GM21447 (cell line): ENCODE measurements around the gene EYS.
"Not testable (repeated sequence)": the region's sequence is repeated elsewhere in the genome, so short reads cannot be mapped to it uniquely, and the experiment has no call there.

Source experiments
- ATAC-seq: cut with Tn5 transposase; IDR thresholded peaks from one replicate; pipeline ENCODE4 v1.9.1; 2021; ENCODE audit not compliant: unreplicated experiment

EYS gene

DNA sequence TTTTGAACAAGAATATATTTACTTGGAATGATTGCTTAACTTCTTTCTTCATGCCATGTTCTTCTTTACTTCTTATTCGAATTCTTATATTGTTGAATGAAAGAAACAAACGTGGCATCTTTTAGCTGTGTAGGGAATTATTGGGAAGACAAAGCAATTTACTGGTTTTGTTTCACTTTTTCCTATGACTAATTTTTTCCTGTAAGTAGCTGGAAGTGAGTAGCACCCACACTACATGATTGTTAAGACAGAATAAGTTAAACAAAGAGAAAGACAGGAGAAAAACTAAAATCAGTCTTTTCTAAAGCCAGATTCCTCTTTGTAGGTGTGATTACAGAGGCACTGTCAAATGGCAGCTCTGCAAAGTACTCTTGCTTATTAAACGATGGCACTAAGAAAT is 593.4 kb downstream of the EYS start:
- no peak for ATAC-seq

DNA sequence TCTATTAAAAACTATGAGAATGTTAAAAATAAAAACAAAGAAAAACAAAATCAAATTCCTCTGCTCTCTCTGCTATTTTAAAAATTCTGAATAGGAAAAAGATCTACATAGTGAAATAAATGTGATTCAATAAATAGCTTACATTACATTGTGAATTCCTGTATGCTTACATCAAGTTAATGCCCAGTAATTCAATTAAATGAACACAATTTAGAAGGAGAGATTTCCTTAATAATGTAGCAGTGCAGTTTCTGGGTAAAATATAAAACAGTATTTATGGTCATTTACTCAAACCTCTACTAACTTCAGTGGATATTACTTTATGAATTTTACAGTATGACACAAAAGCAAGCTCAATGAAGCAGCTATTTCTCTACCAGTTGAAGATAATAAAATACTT is 594.6 kb downstream of the EYS start:
- no peak for ATAC-seq

DNA sequence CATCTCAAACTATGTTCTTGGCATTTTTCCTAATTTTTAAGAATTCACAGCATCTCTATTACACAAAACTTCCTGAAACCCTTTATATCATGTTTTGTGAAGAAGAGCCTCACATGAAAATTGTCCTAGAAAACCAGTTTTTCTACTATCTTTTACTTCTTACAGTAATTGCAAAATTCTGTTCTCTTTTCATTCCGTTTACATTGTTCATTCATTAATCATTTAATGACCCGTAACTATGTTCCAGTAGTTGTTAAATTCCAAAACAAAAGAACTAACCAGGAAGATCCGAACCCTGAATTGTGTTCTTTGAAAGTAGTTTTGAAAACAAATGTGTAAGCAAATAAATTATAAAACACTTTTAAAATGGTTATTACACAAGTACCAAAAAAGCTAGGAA is 597.0 kb downstream of the EYS start:
- no peak for ATAC-seq

DNA sequence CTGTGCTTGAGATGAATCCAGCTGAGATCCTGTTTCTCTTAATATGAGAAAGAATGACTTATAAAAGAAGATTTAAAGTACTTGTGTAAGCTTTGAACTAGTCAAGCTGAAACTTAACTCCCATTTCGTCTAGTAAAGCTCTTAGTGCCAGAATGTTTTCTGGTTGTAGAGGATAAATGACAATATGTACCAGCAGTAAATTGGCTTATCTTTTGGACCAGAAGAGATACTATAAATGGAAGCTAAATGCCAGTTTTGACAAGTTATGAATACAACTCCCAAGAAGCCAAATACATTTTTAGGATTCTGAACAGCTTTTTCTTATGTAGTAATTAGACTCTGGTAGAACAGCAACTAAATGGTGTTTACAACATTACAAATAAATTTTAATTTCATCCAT is 608.7 kb downstream of the EYS start:
- no peak for ATAC-seq

DNA sequence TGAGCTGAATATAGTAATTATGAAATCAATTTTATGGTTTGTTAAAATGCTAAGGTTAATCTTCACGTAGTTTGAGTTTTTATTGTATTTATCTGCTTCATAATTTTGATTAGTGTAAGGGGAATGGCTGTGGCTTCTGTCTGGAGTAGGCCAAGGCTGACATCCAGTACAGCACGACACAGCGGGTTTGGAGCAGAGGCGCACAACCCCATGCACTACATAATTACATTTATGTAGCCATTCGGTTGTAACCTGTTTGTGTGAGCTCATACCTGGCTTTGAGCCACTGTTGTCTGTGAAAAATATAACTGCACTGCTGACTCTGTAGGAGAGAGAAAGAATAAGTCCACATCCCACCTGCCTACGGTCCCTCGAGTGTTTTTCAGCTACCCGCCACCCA is 615.5 kb downstream of the EYS start:
- no peak for ATAC-seq

DNA sequence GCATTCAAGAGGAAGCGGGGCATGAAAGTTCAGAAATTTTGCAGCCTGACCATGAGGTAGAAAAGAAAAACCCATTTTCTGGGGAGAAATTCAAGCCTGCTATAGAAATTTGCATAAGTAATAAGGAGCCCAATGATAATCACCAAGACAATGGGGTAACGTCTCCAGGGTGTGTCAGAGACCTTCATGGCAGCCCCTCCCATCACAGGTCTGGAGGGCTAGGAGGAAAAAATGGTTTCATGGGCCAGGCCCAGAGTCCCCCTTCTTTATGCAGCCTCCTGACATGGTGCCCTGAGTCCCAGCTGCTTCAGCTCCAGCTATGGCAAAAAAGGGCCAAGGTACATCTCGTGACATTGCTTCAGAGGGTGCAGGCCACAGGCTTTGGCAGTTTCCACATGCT is 618.5 kb downstream of the EYS start:
- ATAC-seq: no peak

DNA sequence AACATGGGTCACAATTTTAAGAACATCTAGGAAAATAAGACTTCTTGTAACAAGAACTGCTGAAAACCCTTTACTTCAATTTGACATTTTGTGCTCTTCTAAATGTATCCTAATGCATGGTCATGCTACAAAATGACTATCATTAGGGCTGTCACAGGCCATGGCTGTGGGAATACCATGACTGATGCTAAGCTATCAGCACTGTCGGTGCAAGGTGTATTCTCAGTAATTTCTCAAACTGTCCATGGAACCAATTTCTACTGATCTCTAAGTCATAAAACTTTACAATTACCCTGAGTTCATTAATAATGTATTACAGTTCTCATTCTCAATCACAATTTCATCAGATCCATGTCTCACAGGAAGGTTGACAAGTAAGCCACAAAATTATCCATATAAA is 625.3 kb downstream of the EYS start:
- ATAC-seq: no peak

DNA sequence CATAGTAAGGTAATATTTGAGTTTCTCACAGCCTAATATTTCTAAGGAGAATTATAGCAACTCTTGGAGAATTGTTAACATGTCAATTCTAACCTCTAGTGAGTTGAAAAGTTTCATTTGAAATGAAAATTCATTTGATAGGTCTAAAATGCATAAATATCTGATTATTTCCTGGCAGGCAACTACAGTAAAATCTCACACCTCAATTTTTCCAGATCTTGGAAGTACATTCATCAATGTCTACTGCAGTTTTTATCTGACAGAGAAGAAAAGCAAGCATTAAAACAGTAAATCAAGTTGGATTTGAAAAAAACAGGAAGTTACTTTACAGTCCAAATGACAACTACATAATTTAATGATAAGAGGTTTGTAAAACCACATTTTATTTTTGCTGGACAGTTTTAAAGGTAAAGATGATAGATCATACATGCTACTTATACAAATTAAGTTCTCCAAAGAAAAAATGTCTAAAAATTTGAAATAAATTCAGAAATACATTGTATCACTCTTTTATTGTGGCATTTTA is 631.3 kb downstream of the EYS start:
- no peak for ATAC-seq

DNA sequence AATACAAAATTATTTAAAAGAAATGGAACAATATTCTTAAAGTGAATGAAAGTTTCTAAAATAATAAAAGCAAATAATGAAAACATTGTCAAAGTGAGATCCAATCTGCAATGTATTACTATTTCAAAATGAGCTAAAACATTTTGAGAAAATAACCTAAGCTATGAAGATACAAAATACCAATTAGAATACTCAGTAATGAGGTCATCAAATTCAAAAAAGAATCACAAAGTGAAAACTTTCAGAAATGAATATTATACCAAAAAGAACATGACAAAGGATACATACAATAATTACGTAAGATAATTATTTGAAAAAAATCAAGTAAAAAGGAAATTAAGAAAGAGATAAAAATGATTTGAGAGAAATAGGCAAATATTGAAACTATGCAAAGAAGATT is 634.5 kb downstream of the EYS start:
- ATAC-seq: no peak

DNA sequence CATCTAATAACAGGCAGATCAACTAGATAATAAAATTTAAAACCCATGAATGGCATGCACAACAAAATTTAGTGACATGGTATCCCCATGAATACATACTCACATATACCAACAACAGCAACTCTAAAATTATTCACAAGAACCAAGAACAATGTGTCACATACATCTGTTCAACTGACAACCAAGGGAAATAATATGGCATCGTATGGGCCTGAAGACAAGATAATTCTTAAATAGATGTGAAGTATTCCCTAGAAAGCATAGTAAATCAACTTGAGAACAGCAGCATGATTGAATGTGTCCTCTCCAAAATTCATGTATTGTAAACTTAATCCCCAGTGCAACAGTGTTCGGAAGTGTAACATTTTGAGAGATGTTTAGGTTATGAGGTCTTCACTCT is 635.5 kb downstream of the EYS start:
- ATAC-seq: no peak

DNA sequence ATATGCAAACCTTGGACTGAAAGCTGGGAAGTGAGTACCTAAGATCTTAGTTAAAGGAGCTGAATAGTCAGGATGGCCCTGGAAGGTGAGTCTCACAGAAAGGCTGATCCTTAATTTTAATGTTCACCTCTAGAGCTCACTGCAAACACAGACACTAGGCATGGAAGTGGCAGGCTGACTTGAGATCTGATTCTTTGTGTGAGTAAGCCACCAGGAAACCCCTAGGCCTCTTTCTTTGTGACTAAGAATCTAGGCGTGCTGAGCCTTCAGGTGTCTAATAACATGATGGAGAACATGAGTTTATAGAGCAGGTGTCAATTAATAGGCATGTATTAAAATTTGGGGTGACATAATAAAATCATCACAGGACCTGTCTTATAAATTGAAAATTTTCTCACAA is 642.2 kb downstream of the EYS start:
- no peak for ATAC-seq

DNA sequence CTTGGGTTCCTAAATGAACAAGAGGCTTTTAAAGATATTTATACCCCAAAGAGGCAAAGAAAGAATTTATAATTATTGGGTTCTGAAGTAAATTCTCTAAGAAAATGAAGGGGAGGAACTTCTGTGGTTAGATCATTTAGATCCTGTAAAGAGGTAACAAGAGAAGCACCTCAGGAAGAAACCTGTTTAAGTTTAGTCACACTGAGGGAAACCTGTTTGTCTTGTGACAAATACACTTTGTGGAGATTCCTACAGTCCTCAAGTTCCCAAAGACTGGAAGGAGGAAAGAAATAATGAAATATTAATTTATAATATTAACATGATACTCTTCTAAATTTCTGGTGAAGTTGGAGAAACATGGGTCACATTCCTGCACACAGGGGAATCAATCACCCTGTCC is 647.5 kb downstream of the EYS start:
- ATAC-seq: no peak

DNA sequence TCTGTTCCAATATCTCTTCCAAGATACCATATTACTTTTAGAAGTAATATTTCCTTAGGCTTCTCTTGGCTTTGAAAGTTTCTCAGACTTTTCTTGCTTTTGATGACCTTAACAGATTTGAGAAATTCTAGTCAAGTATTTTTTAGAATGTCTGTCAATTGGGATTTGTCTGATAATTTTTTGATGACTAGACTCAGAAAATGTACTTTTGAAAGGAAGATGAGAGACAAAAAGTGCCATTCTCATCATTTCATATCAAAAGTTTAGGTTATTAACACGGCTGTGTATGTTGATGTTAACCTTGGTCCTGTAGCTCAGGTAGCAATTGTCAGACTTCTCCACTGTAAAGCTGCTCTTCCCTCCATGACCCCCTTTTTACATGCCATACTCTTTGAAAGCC is 651.5 kb downstream of the EYS start:
- no peak for ATAC-seq

DNA sequence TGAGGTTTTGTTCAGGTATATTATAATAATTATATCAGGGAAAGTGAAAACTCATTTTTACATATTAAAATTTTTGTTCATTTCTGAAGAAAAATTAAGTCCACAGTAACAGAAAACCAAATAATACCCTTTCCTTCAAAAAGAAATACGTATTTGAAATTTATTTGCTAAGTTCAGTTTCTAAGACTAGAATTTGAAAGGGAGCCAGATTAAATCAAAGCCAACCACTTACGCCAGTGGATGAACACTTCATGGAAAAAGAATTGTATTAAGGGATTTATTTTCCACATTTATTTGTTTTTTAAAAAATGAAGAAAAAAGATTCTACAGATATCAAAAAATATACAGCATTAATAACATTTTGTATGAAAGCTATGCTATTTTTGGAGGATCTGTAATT is 654.4 kb downstream of the EYS start:
- ATAC-seq: no peak

DNA sequence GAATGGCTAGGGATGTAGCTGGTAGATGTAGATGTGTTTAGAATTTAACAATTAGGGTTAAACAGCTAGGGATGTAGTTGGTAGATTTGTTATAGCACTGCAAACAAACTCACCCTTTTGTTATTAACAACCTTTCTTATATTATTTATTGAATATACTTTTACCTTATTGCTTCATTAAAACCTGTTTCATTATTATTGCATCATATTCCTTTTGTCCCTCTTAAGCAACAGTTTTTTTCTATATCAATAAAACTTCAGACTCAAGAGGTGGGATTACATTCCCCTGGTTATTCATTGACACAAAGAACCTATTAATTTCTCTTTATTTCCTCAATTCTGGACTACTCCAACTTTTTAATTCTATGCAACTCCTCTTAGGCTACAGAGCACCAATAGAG is 661.2 kb downstream of the EYS start:
- no peak for ATAC-seq

DNA sequence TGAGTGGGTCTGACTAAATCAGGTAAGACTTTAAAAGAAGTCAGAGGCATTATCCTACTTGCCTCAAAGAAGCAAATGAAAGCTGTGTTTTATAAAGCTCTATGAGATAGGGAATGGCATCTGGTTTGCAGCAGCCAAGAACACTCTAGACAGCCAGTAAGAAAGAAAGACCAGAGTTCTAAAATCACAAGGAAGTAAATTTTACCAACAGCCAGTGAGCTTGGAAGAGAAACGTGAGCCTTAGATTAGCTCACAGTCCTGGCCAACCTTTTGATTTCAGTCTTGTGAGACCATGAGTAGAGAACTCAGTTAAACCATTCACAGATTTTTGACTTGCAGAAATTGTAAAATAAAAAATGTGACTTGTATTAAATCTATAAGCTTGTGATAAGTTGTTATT is 693.0 kb downstream of the EYS start:
- ATAC-seq: no peak

DNA sequence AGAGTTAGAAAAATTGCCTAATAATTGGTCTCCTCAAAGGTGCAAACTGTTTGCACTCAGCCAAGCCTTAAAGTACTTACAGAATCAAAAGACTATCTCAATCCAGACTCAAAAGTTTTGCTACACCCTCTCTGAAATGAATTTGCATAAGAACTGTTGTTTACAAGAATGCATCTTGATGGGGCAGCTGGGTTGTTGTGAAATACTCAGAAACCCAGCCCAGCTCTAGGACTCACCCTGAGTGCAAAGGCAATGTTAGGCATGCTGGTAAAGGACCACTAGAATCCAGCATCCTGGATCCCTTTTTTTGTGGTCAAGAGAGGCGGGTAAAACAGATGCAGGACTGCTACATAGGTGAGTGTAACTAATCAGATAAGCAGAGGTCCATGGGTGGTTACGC is 700.2 kb downstream of the EYS start:
- no peak for ATAC-seq

DNA sequence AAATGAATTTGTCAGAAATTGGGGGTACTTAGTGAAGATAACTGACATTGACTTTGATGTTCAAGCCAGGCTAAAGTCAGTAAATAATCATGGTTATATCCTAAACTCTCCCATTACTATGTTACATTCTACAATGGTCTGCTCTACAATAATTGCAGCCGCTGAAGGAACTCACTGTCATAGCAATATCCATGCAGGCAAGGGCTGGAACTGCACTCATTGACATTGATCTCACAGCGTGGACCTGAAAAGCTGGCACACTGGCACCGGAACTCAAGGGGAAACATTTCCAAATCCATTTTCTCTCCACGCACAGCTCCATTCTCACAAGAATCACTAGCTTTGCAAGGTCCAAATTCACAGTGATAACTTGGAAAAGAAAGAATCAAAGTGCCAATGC is 702.7 kb downstream of the EYS start:
- ATAC-seq: no peak

DNA sequence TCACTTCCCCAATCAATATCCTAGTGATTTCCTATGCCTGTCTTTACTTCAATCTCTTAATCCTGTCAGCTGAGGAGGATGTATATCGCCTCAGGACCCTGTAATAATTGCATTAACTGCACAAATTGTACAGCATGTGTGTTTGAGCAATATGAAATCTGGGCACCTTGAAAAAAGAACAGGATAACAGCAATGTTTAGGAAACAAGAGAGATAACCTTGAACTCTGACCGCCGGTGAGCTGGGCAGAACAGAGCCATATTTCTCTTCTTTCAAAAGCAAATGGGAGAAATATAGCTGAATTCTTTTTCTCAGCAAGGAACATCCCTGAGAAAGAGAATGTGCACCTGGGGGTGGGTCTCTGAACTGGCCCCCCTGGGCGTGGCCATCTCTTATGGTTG is 704.1 kb downstream of the EYS start:
- not testable (repeated sequence) for ATAC-seq

DNA sequence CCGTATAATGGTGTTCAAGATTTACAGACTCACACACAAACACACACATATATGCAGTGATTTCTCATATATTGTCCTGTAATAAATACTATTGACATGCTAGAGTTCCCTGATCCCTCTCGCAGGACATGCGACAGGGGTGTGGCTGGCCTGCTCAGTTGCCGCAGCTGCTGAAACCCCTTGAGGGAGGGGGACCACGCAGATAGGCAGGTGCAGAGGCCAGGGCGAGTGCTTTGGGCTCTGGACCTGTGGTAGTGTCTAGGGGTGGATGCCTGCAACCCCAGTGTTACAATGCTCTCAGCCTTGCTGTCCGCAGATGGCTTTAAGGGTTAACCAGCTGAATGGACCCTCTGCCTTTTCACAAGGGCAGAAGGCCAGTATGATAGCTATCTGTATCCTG is 706.2 kb downstream of the EYS start:
- ATAC-seq: no peak

DNA sequence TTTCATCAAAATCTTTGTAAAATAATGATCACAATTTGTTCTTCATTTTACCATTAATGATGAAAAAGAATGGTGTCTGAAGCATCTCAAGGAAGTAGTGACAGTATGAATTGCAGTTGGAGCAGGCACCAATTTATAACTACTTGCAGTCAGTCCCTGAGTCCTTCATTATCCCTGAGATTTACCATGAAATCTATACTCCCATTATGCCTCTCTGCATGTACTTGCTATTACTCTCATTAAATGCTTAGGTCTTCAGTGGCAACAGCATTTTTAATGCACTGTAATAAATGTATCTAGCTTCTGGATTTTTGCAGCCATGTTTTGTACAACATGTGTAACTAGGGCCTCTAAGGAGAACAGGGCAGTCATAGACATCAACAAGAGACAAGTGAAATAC is 708.8 kb downstream of the EYS start:
- ATAC-seq: no peak

DNA sequence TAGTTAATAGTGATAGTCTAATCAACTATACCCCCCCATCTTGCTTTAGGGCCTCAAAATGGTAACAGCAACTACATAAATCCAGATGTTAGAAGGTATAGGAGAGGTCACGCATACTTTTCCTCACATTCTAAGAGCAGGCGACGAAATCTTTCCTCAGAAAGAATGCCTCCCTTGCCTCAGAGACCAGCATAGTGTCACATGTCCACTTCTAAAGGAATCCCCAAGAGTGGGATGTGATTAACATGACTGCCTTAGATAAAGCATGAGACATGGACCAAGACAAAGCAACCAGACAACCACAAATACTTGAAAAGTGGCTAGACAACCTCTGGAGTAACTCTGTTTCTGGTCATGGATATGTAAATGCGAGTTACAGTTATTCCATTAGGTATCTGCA is 710.7 kb downstream of the EYS start:
- no peak for ATAC-seq

DNA sequence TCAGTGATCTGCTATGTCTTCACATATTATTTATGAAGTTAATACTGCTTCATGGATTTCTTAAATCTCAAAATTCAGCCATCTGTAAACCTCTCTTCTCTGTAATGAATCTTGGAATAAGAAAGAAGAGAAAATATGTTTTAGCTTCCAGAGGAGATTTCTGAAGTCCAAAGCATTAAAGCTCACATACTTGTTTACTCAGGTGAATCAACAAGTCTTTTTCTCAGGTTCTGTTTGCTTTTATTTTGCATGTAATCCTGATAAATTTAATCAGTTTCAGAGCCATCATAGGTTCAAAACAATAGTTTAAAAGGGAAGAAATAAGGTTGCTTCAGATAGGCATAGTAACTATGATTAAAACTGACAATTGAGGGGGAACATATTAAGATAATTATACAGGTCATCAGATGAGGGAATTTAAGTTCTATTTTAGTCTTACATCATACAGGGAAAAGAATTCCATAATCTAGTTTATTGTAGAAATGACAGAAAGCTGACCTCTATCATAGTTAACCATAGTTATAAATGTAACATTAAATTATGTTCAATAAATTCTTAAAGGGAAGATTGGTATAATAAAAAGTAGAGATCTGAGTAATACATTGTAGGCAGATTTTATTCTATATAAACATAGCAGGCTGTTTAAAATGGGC is 716.2 kb downstream of the EYS start:
- no peak for ATAC-seq

DNA sequence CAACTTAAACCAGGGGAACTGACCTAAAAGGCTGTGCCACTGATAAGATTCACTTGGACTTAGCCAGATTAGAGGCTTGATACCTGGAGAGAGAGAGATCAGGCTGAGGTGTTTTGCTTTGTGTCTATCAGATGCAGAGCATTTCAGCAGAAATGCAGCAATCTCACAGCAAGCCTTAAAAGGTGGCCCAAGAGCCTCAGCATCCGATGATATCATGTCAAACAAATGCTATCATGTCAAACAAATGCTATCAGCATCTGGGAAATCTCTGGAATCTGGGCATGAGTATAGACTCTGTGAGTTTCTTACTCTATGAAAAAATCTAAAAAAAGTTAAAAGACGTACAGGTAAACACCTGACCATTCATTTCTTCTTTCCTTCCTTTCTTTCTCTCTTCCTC is 718.9 kb downstream of the EYS start:
- ATAC-seq: no peak
